Effector memory CD8-positive, alpha-beta T cell (primary cell): ENCODE data around the gene MSH4.
"Not testable (repeated sequence)": the region's sequence is repeated elsewhere in the genome, so short reads cannot be mapped to it uniquely, and the experiment has no call there.

Source experiments
- ATAC-seq: fragments of 150-1000 bp; cut with Tn5 transposase; replicated peaks from 2 replicates; pipeline ENCODE4 v1.10.0; 2021; ENCODE audit warnings: mild to moderate bottlenecking, moderate library complexity
- DNase-seq, 3 experiments: peaks; one replicate each; pipeline ENCODE4 v3.0.0; 2021
- H3K27ac Mint-ChIP-seq, 2 donors: one replicate each; pipeline ENCODE4 v1.8.0; 2022; ENCODE audit warnings: mild to moderate bottlenecking in 2 of 2, mixed read lengths in 2 of 2, moderate library complexity in 2 of 2
- H3K27me3 Mint-ChIP-seq, 2 donors: one replicate each; pipeline ENCODE4 v1.8.0; 2022; ENCODE audit warnings: mixed read lengths in 2 of 2
- H3K36me3 Mint-ChIP-seq: one replicate; pipeline ENCODE4 v1.8.0; 2022; ENCODE audit warnings: mild to moderate bottlenecking, moderate library complexity, mixed read lengths; ENCODE audit not compliant: insufficient read depth
- H3K4me1 Mint-ChIP-seq, 2 donors: one replicate each; pipeline ENCODE4 v1.8.0; 2022; ENCODE audit warnings: low read depth in 2 of 2, mixed read lengths in 2 of 2
- H3K4me3 Mint-ChIP-seq, 2 donors: one replicate each; pipeline ENCODE4 v1.8.0; 2022; ENCODE audit warnings: mild to moderate bottlenecking in 2 of 2, mixed read lengths in 2 of 2, moderate library complexity in 2 of 2
- H3K9me3 Mint-ChIP-seq, 2 donors: one replicate each; pipeline ENCODE4 v1.8.0; 2022; ENCODE audit warnings: mixed read lengths in 2 of 2

The MSH4 gene

DNA sequence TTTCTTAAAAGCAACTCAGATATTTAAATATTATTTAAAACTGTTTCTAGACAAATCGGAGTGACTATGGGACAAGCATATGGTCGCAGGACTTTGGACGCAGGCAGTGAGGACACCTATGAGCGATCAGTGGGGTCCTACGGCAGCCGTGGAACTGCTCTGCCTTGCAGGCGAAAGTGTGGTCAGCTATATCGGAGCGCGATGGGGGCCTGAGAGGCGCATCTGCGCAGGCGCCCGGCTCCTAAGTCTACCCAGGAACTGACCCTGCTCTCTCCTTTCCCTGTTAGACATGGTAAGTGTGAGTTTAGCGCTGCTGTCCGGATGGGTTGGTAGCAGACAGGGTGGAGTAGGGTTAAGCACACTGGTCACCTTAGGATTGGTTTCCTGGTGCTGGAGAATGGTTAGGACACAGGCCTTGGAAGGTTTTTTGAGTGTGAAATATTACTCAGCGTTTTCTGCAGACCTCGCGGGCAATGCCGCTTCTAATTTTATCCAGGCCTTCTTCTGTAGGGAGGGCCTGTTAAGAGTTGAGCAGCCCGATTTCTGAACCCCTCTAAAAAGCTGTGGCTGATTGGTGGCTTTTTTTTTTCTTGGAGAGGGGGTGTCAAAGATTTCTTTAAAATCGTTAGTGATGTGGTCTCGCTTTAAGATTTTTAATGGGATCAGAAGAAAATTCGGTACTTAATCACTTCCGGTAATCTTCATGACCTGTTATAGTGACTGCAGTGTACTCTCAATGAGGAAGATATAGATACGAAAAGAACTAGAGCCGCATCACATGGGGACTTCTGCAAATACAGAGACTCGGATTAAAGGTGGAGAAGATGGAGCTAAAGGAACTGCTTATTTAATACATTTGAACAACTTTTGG is 10.5 kb upstream of the MSH4 start, which contains the start of gene RABGGTB:
RABGGTB (plus strand) TSS at position 274 of the 871 bp plus-strand sequence; CDS start at position 290, 16 bp downstream.
- Mint-ChIP-seq H3K4me3 (peak within 1 kb of the TSS; percentile 90 to 97), H3K36me3 (peaks cover 59% of the 10 kb centered on the region), H3K9me3 (no peaks in the 10 kb centered on the region), H3K27me3 (no peaks in the 10 kb centered on the region), H3K4me1 (peaks cover 34 to 60% of the 10 kb centered on the region in 2 donors), H3K27ac (peak within 1 kb of the TSS; percentile 96)
- ATAC-seq (peak; percentile 84), DNase-seq (peak; percentile 91 to 96 (median 94))

DNA sequence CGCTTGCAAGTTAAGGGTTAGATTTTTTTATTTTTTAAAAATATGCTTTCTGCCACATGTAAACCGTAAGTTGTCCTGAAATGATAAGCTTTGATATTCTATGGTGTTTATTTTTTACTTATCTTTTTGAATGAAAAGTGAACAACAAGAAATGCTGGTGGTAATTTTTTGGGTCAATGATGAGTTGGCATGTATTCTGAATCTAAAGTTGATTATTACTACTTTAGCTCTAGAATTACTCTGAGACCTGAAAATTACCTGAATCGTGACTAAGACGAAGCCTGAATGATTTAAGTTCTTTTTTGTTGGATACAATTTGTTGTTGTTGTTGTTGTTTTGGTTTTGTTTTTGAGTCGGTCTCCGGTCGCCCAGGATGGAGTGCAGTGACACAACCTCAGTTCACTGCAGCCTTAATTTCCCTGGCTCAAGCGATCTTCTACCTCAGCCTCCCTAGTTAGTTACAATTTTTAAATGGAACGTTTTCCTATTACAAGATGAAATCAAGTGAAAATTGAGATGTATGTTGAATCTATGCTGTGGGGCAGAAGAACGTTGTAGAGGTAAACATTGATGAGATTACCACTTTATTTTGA is 9.7 kb upstream of the MSH4 start:
- ATAC-seq: no peak
- peaks cover 67% of the 10 kb centered on the region for H3K36me3 Mint-ChIP-seq
- H3K27me3 Mint-ChIP-seq: no peaks in the 10 kb centered on the region
- H3K9me3 Mint-ChIP-seq: no peaks in the 10 kb centered on the region
- DNase-seq: no peak
- H3K4me3 Mint-ChIP-seq: peak overlapping the region; percentile 90 to 97
- peaks cover 36 to 67% of the 10 kb centered on the region in 2 donors for H3K4me1 Mint-ChIP-seq
- H3K27ac Mint-ChIP-seq: peak overlapping the region; percentile 96

DNA sequence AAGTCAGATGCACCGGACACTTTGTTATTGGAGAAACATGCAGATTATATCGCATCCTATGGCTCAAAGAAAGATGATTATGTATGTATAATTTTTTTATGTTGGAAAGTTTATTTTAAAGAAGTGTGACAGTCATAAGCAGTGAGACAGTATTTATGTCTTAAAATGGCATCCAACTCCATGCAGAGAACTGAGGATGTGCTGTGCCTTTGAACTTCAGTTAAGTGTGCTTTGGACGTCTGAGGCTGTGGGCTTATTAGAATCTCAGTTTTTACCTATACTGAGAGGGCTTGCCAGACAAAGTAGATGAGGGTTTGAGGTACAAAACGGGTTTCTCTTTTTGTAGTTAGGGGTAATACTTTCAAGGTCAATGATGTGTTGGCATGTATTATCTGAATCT is 9.2 kb upstream of the MSH4 start:
- Mint-ChIP-seq H3K4me1 (peaks cover 36 to 70% of the 10 kb centered on the region in 2 donors), H3K36me3 (peaks cover 72% of the 10 kb centered on the region)

DNA sequence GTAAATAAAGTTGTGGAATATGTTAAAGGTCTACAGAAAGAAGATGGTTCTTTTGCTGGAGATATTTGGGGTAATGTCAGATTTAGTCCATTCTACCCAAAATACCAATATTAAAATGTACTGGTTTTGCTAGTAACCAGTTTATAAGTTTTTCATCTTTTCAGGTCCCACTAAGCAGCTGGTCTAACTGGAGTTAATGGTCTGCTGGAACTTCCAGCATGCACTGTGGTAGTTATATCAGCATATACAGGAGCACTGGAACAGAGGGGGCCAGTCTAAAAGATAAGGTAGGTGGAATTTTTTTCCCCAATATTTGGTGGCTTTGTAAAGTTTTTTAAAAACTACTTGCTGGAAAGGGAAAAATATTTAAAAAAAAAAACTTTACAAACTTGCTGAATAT is 6.7 kb upstream of the MSH4 start:
- Mint-ChIP-seq H3K36me3 (peaks cover 89% of the 10 kb centered on the region), H3K27ac (peak overlapping the region; percentile 96), H3K27me3 (no peaks in the 10 kb centered on the region), H3K4me1 (peaks cover 37 to 66% of the 10 kb centered on the region in 2 donors), H3K9me3 (no peaks in the 10 kb centered on the region), H3K4me3 (peak overlapping the region; percentile 90 to 97)
- ATAC-seq (no peak), DNase-seq (no peak)

More for the DNA sequence above, 9.2 kb upstream of the MSH4 start:
- ATAC-seq (no peak), DNase-seq (no peak)
- H3K9me3 Mint-ChIP-seq: no peaks in the 10 kb centered on the region
- H3K27me3 Mint-ChIP-seq: no peaks in the 10 kb centered on the region
- H3K4me3 Mint-ChIP-seq: peak overlapping the region; percentile 90 to 97
- H3K27ac Mint-ChIP-seq: peak overlapping the region; percentile 96

DNA sequence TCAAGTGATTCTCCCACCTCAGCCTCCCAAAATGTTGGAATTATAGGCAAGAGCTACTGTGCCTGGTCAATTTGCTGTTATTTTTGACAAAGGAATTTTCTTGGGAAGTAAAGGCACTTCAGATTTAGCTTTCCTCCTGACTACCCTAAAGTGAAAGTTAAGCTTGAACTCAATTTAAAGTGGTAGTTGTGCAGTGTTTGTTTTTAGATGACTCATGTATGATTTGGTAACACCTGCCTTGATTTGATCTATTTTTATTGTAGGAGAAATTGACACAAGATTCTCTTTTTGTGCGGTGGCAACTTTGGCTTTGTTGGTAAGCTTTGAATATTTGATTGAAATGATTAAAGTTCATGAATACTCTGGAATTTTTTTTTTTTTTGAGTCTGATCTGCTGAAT is 5.7 kb upstream of the MSH4 start:
- peaks cover 37 to 60% of the 10 kb centered on the region in 2 donors for H3K4me1 Mint-ChIP-seq
- peak overlapping the region; percentile 90 to 97 for H3K4me3 Mint-ChIP-seq

DNA sequence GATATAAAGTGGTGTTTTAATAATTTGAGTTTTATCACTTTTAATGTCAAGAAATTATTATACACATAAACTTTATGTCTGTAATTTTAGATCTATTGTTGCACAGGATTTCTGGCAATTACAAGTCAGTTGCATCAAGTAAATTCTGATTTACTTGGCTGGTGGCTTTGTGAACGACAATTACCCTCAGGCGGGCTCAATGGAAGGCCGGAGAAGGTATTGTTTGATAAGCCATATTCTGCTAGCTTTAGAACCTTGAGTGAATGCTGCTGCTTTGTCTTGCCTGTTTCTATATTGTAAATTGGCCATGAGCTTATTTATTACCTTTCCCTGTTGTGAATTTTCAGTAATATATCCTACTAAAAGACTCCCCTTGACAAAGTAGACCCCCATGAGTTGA is 4.6 kb upstream of the MSH4 start:
- Mint-ChIP-seq H3K4me1 (peaks cover 35 to 52% of the 10 kb centered on the region in 2 donors), H3K27ac (peak overlapping the region in 1 of 2 donors; percentile 96), H3K9me3 (no peaks in the 10 kb centered on the region), H3K36me3 (peaks cover 94% of the 10 kb centered on the region), H3K4me3 (no peak overlapping the region), H3K27me3 (no peaks in the 10 kb centered on the region)
- ATAC-seq (no peak), DNase-seq (no peak)

More for the DNA sequence above, 5.7 kb upstream of the MSH4 start:
- no peaks in the 10 kb centered on the region for H3K27me3 Mint-ChIP-seq
- peaks cover 94% of the 10 kb centered on the region for H3K36me3 Mint-ChIP-seq
- peak overlapping the region; percentile 96 for H3K27ac Mint-ChIP-seq
- ATAC-seq (no peak), DNase-seq (no peak)
- H3K9me3 Mint-ChIP-seq: no peaks in the 10 kb centered on the region

DNA sequence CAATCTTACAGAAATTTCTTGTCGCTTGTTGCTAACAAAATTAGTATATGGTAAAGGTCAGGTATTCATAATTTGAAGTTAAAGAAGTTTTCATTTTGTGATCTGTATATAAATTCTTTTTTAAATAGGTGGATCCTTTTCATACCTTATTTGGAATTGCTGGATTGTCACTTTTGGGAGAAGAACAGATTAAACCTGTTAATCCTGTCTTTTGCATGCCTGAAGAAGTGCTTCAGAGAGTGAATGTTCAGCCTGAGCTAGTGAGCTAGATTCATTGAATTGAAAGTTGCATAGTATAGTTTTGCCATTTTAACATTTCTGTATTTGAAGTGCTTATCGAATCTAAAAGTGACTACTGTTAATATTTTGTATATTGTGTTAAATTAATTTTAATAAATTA is 2.3 kb upstream of the MSH4 start:
- H3K36me3 Mint-ChIP-seq: peaks cover 84% of the 10 kb centered on the region
- H3K9me3 Mint-ChIP-seq: no peaks in the 10 kb centered on the region
- H3K4me3 Mint-ChIP-seq: no peak overlapping the region
- ATAC-seq (no peak), DNase-seq (no peak)
- peaks cover 18 to 32% of the 10 kb centered on the region in 2 donors for H3K4me1 Mint-ChIP-seq
- H3K27ac Mint-ChIP-seq: no peak overlapping the region
- no peaks in the 10 kb centered on the region for H3K27me3 Mint-ChIP-seq

DNA sequence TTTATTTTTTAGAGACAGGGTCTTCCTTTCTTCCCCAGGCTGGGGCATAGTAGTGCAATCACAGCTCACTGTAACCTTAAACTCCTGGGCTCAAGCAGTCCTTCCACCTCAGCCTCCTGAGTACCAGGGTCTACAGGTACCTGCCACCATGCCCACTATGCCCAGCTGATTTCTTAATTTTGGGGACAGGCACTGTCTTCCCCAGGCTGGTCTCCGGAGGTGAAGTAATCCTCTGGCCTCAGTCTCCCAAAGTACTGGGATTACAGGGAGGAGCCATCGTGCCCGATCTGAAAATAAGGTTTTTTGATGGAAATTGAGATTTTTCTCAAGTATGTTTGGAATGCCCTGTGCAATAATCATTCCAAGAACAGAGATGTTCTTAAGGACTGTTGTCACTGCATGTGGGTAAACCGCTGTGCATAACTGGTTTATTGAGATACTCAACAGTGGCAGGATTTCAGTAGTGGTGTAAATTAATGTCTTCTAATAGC is 934 bp upstream of the MSH4 start:
- DNase-seq (no peak), ATAC-seq (no peak)
- no peak overlapping the region for H3K4me3 Mint-ChIP-seq
- peaks cover 14 to 18% of the 10 kb centered on the region in 2 donors for H3K4me1 Mint-ChIP-seq
- peaks cover 70% of the 10 kb centered on the region for H3K36me3 Mint-ChIP-seq
- no peaks in the 10 kb centered on the region for H3K9me3 Mint-ChIP-seq
- no peak overlapping the region for H3K27ac Mint-ChIP-seq
- no peaks in the 10 kb centered on the region for H3K27me3 Mint-ChIP-seq

DNA sequence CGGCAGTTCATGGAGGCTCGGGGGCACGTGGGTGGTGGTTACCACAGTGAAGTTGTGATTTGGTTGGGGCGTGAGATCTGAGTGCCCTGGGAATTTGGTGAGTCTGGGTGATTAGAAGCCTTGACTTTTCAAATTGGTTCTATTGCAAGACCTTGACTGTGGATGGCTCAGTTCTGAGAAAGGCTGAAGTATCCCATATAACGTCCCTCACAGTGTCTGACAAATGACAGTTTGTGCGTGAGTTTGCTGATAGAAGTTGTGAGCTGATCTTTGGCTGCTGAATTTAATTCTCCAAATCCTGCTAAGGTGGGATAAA is 549 bp downstream of the MSH4 start:
- H3K27ac Mint-ChIP-seq: peak overlapping the region in 1 of 2 donors; percentile 39
- H3K36me3 Mint-ChIP-seq: peaks cover 55% of the 10 kb centered on the region
- H3K4me1 Mint-ChIP-seq: peaks cover 6 to 10% of the 10 kb centered on the region in 2 donors
- H3K4me3 Mint-ChIP-seq: no peak overlapping the region
- ATAC-seq: no peak
- no peak for DNase-seq
- no peaks in the 10 kb centered on the region for H3K27me3 Mint-ChIP-seq
- H3K9me3 Mint-ChIP-seq: no peaks in the 10 kb centered on the region

DNA sequence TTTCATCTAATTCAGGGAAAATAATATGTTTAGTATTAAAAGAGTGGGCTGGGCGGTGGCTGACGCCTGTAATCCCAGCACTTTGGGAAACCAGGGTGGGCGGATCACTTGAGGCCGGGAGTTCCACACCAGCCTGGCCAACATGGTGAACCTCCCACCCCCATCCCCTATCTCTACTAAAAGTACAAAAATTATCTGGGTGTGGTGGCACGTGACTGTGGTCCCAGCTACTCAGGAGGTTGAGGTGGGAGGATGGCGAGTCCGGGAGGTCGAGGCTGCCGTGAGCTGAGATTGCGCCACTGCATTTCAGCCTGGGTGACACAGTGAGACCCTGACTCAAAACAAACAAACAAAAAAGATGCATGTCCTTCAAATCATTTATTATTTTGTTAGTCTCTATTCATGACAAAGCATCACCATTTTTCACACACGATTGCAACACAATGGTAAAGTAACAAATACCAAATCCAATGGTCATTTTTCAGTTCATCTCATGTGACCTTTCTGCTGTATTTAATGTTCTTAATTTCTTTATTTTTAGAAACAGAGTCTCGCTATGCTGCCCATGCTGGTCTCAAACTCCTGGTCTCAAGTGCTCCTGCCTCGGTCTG is 1.0 kb downstream of the MSH4 start:
- Mint-ChIP-seq H3K36me3 (peaks cover 50% of the 10 kb centered on the region), H3K4me1 (peaks cover 4 to 10% of the 10 kb centered on the region in 2 donors), H3K27me3 (no peaks in the 10 kb centered on the region), H3K9me3 (no peaks in the 10 kb centered on the region), H3K27ac (peak overlapping the region in 1 of 2 donors; percentile 39), H3K4me3 (no peak overlapping the region)
- no peak for DNase-seq
- ATAC-seq: no peak

DNA sequence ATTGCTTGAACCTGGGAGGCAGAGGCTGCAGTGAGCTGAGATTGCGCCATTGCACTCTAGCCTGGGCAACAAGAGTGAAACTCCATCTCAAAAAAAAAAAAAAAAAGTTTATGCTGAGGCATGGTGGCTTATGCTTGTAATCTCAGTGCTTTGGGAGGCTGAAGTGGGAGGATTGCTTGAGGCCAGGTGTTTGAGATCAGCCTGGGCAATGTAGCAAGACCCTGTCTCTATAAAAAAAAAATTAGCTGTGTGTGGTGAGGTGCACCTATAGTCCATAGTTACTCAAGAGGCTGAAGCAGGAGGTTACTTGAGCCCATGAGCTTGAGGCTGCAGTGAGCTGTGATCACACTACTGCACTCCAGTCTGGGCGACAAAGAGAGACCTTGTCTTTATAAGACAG is 4.8 kb downstream of the MSH4 start:
- not testable (repeated sequence) for H3K4me3 Mint-ChIP-seq, H3K4me1 Mint-ChIP-seq, H3K9me3 Mint-ChIP-seq, H3K27ac Mint-ChIP-seq, H3K27me3 Mint-ChIP-seq, DNase-seq, ATAC-seq
- H3K36me3 Mint-ChIP-seq: peaks cover 14% of the 10 kb centered on the region

DNA sequence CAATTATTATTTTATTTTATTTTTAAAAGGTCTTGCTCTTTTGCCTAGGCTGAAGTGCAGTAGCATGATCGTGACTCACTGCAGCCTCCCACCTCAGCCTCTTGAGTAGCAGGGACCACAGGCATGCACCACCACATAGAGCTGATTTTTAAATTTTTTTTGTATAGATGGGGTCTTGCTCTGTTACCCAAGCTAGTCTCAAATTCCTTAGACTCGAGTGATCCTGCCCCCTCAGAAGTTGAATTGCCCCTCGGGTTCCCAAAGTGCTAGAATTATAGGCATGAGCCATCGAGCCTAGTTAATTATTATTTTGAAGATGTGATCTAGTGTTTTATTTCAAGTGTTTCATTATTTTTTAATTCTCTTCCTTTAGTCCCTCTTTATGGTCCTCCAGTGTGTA is 12.2 kb downstream of the MSH4 start:
- H3K27me3 Mint-ChIP-seq: no peaks in the 10 kb centered on the region
- H3K27ac Mint-ChIP-seq: no peak overlapping the region
- no peaks in the 10 kb centered on the region for H3K9me3 Mint-ChIP-seq
- no peaks in the 10 kb centered on the region for H3K36me3 Mint-ChIP-seq
- no peak for DNase-seq
- no peaks in the 10 kb centered on the region for H3K4me1 Mint-ChIP-seq
- H3K4me3 Mint-ChIP-seq: no peak overlapping the region
- ATAC-seq: no peak

DNA sequence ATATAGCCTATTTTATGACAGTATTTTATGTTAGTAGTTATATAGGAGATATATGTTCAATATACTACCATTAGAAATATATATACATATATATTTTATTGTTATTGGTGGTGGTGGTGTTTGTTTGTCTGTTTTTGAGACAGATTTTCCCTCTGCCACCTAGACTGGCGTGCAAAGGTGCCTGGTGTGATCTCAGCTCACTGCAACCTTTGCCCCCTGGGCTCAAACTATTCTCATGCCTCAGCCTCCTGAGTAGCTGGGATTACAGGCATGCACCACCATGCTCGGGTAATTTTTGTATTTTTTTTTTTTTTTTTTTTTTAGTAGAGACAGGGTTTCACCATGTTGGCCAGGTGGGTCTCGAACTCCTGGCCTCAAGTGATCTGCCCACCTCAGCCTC is 13.4 kb downstream of the MSH4 start:
- ATAC-seq, H3K4me3 Mint-ChIP-seq, H3K9me3 Mint-ChIP-seq, DNase-seq, H3K27ac Mint-ChIP-seq, H3K4me1 Mint-ChIP-seq, H3K36me3 Mint-ChIP-seq, H3K27me3 Mint-ChIP-seq: not testable (repeated sequence)
